ENCODE results near the gene WIPF2.

- TF ChIP-seq CTCF (conservative IDR thresholded peaks at IDR 0.05 in 1 of 2, IDR thresholded peaks at IDR 0.05 in 1 of 2; ENCODE audit: extremely low read depth in 1 of 2, insufficient read depth in 1 of 2, low read depth in 1 of 2, low read length in 2 of 2) = peak; percentile 66 to 81
- no peak for TF ChIP-seq EZH2 (IDR thresholded peaks at IDR 0.05; ENCODE audit: borderline replicate concordance, low read length)
These were observed 27.6 kb upstream of the WIPF2 start for GRCh38 chr17:40191237-40192208.

Measured in mammary epithelial cell (primary cell).